ENCODE data around the gene SPATA25. TPM values are rescaled to one million over a fixed set of nuclear protein-coding genes. Genes with fewer than 3 reads are reported as not detected.

Gene SPATA25
- total RNA-seq, 2 experiments from 2014 or later: 0.49 to 1.3 TPM

DNA sequence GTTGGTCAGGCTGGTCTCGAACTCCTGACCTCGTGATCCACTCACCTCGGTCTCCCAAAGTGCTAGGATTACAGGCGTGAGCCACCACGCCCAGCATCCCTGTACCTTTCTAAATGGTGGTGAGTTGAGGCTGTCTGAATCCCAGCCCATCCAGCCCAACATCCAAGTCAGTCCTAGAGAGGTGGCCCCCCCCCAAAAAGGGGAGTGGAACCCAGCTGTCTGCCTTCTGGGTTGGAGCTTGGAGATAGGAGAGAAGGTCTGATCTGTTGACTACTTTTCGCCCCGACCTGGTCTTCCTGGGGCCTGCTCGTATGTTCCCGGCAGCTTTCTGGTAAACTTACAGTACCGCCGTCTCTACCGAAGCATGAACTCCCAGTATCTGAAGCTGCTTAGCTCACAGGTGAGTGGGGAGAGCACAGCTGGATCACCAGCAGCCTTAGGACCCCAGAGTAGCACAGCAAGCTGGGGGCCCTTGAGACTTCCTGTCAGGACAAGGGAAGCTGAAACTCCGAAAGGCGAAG, 9.3 kb upstream of the SPATA25 start:
- TF ChIP-seq, protein P1, sequence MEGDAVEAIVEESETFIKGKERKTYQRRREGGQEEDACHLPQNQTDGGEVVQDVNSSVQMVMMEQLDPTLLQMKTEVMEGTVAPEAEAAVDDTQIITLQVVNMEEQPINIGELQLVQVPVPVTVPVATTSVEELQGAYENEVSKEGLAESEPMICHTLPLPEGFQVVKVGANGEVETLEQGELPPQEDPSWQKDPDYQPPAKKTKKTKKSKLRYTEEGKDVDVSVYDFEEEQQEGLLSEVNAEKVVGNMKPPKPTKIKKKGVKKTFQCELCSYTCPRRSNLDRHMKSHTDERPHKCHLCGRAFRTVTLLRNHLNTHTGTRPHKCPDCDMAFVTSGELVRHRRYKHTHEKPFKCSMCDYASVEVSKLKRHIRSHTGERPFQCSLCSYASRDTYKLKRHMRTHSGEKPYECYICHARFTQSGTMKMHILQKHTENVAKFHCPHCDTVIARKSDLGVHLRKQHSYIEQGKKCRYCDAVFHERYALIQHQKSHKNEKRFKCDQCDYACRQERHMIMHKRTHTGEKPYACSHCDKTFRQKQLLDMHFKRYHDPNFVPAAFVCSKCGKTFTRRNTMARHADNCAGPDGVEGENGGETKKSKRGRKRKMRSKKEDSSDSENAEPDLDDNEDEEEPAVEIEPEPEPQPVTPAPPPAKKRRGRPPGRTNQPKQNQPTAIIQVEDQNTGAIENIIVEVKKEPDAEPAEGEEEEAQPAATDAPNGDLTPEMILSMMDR (IDR thresholded peaks at IDR 0.05): no peak
- Mint-ChIP-seq H3K9me3 (no peaks in the 10 kb centered on the region), H3K27me3 (no peaks in the 10 kb centered on the region), H3K4me1 (ENCODE audit: low read depth) (peaks cover 21% of the 10 kb centered on the region), H3K4me3 (no peak overlapping the region), H3K36me3 (ENCODE audit: low read depth) (peaks cover 38% of the 10 kb centered on the region), H3K27ac (no peak overlapping the region)
- ATAC-seq (ENCODE audit: poor library complexity): no peak
- intact Hi-C loops (cut with DNase I, micrococcal nuclease): no loop called here
- Histone ChIP-seq H3K4me1 (ENCODE audit: insufficient read depth, low read length) (peaks cover 34% of the 10 kb centered on the region), H3K27me3 (ENCODE audit: control insufficient read depth in 1 of 2, insufficient read depth in 2 of 2, low read length in 2 of 2) (no peaks in the 10 kb centered on the region), H3K4me3 (ENCODE audit: low read length) (no peak overlapping the region), H3K36me3 (ENCODE audit: insufficient read depth, low read length) (peaks cover 54% of the 10 kb centered on the region), H3K27ac (ENCODE audit: low read depth in 1 of 2, low read length in 2 of 2) (no peak overlapping the region), H3K9me3 (ENCODE audit: control insufficient read depth in 1 of 2, insufficient read depth in 1 of 2, low read length in 2 of 2) (no peaks in the 10 kb centered on the region)
- ChIA-PET CTCF (no interaction called here), POLR2A (no interaction called here)
- DNase-seq: no peak

DNA sequence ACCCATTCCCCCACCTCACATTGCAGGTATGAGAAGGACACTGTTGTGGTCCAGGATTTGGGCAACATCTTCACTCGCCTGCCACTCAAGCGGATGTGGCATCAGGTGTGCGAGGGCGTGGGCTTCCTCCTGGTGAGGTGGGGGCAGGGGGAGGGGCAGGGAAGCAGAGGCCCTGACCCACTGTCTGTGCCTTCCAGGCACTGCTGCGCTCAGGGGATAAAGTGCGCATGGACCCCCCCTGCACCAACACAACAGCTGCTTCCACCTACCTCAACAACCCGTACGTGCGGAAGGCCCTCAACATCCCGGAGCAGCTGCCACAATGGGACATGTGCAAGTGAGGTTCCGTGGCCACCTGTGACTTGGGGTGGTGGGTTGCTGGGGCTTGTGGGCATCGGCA, 7.4 kb upstream of the SPATA25 start:
- Histone ChIP-seq H3K9me3 (ENCODE audit: control insufficient read depth in 1 of 2, insufficient read depth in 1 of 2, low read length in 2 of 2) (no peaks in the 10 kb centered on the region), H3K27ac (ENCODE audit: low read depth in 1 of 2, low read length in 2 of 2) (no peak overlapping the region), H3K4me1 (ENCODE audit: insufficient read depth, low read length) (peaks cover 51% of the 10 kb centered on the region), H3K27me3 (ENCODE audit: control insufficient read depth in 1 of 2, insufficient read depth in 2 of 2, low read length in 2 of 2) (no peaks in the 10 kb centered on the region), H3K36me3 (ENCODE audit: insufficient read depth, low read length) (peaks cover 54% of the 10 kb centered on the region), H3K4me3 (ENCODE audit: low read length) (no peak overlapping the region)
- ChIA-PET POLR2A (interaction anchor here (8.2 kb wide), 1 partner anchor 40 kb away, joined by 105 read pairs; the partner anchor contains the start of gene PCIF1), CTCF (no interaction called here)
- ATAC-seq (ENCODE audit: poor library complexity) (no peak), DNase-seq (peak in 1 of 14 experiments; percentile 36)
- Mint-ChIP-seq H3K4me3 (no peak overlapping the region), H3K36me3 (ENCODE audit: low read depth) (peaks cover 50% of the 10 kb centered on the region), H3K27ac (no peak overlapping the region), H3K9me3 (no peaks in the 10 kb centered on the region), H3K27me3 (no peaks in the 10 kb centered on the region), H3K4me1 (ENCODE audit: low read depth) (peaks cover 35% of the 10 kb centered on the region)
- intact Hi-C loops (cut with DNase I, micrococcal nuclease): loop anchor here (5.0 kb wide), 2 partner anchors 37 to 82 kb away; partner anchors contain the start of genes ACOT8 (in 1 of the 2), UBE2C (in 1 of the 2) and ZSWIM3 (in 1 of the 2)
- TF ChIP-seq, protein P1 (IDR thresholded peaks at IDR 0.05): no peak

DNA sequence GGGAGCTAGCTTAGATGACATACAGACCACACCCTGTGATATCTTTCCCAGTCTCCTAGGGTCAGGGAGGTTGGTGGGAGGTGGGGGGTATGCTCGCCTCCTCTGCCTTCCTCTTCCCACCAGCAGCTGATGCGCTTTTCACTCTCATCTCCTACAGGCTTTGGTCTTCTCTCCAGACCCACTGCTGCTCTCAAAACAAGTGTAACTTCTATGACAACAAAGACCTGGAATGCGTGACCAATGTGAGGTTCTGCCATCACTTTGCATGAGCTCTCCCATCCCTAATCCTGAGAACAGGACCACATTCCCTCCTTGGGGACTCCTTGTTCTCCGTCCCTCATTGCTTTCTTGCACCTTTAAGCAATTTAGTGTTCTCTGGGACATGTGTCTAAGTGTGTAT, 6.4 kb upstream of the SPATA25 start:
- no peaks in the 10 kb centered on the region for H3K9me3 ChIP-seq (ENCODE audit: control insufficient read depth in 1 of 2, insufficient read depth in 1 of 2, low read length in 2 of 2)
- no peaks in the 10 kb centered on the region for H3K27me3 ChIP-seq (ENCODE audit: control insufficient read depth in 1 of 2, insufficient read depth in 2 of 2, low read length in 2 of 2)
- Mint-ChIP-seq H3K27ac (no peak overlapping the region), H3K9me3 (no peaks in the 10 kb centered on the region), H3K36me3 (ENCODE audit: low read depth) (peaks cover 46% of the 10 kb centered on the region), H3K4me1 (ENCODE audit: low read depth) (peaks cover 44% of the 10 kb centered on the region), H3K27me3 (no peaks in the 10 kb centered on the region), H3K4me3 (peak overlapping the region; percentile 51)
- H3K4me1 ChIP-seq (ENCODE audit: insufficient read depth, low read length): peaks cover 51% of the 10 kb centered on the region
- H3K4me3 ChIP-seq (ENCODE audit: low read length): no peak overlapping the region
- intact Hi-C loops (cut with DNase I, micrococcal nuclease): loop anchor here (5.0 kb wide), 2 partner anchors 37 to 82 kb away; partner anchors contain the start of genes ACOT8 (in 1 of the 2), UBE2C (in 1 of the 2) and ZSWIM3 (in 1 of the 2)
- H3K27ac ChIP-seq (ENCODE audit: low read depth in 1 of 2, low read length in 2 of 2): no peak overlapping the region
- no peak for DNase-seq
- peaks cover 54% of the 10 kb centered on the region for H3K36me3 ChIP-seq (ENCODE audit: insufficient read depth, low read length)
- POLR2A ChIA-PET: interaction anchor here (5.5 to 8.2 kb wide), 2 partner anchors 13 to 41 kb away, joined by 78 to 105 read pairs; partner anchors contain the start of genes PCIF1 and ZSWIM1
- no peak for ATAC-seq (ENCODE audit: poor library complexity)
- TF ChIP-seq, protein P1 (IDR thresholded peaks at IDR 0.05): no peak
- CTCF ChIA-PET: interaction anchor here (2.1 kb wide), 1 partner anchor 76 kb away, joined by 6 read pairs; no protein-coding TSS in a partner anchor
